ENCODE data around the gene STX10.
"Not testable (repeated sequence)": the region's sequence is repeated elsewhere in the genome, so short reads cannot be mapped to it uniquely, and the experiment has no call there.

The STX10 gene

DNA sequence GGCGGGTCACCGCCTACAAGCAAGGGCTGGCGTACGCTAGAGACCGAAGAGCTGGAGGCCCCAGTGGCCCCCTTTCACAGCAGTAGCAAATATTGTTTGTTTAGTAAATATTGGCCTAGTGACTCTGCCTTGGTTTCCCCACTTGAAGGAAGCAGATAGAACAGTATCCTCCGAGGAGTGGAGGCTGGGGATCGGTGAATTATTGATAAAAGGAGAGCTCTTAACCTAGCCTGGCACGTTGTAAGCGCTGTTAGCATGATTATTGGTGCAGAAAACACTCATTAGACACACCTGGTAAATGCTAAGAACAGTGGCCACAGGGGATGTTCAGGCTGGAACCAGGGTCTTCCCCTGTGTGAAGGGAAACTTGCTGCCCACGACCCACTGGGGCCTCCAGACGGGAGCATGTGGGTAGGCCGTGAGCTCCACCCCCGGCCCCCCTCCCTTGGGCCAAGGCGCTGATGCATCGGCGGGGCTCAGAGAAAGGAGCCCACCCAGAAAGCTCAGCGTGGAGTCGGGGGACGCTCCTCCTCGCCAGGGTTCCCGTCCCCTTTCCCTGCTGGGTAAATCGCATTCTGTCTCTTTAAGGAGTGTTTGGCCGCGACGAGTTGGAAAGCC, 2.3 kb upstream of the STX10 start:
- DNase-seq (ENCODE audit: low read depth, low spot score) = no peak
- H3K4me3 ChIP-seq (ENCODE audit: low read depth, low read length) = peak overlapping the region; percentile 96
- TF ChIP-seq, protein P1, sequence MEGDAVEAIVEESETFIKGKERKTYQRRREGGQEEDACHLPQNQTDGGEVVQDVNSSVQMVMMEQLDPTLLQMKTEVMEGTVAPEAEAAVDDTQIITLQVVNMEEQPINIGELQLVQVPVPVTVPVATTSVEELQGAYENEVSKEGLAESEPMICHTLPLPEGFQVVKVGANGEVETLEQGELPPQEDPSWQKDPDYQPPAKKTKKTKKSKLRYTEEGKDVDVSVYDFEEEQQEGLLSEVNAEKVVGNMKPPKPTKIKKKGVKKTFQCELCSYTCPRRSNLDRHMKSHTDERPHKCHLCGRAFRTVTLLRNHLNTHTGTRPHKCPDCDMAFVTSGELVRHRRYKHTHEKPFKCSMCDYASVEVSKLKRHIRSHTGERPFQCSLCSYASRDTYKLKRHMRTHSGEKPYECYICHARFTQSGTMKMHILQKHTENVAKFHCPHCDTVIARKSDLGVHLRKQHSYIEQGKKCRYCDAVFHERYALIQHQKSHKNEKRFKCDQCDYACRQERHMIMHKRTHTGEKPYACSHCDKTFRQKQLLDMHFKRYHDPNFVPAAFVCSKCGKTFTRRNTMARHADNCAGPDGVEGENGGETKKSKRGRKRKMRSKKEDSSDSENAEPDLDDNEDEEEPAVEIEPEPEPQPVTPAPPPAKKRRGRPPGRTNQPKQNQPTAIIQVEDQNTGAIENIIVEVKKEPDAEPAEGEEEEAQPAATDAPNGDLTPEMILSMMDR (IDR thresholded peaks at IDR 0.05; ENCODE audit: insufficient read depth, low read length, missing control alignments) = no peak
- ChIA-PET POLR2A (interaction anchor here (0.6 to 2.2 kb wide), 17 partner anchors 10 to 364 kb away, joined by 3 to 32 read pairs (median 3); partner anchors contain the start of genes FARSA and NACC1), CTCF (interaction anchor here (0.6 to 1.8 kb wide), 9 partner anchors 11 to 187 kb away, joined by 3 to 9 read pairs (median 5); no protein-coding TSS in a partner anchor)

DNA sequence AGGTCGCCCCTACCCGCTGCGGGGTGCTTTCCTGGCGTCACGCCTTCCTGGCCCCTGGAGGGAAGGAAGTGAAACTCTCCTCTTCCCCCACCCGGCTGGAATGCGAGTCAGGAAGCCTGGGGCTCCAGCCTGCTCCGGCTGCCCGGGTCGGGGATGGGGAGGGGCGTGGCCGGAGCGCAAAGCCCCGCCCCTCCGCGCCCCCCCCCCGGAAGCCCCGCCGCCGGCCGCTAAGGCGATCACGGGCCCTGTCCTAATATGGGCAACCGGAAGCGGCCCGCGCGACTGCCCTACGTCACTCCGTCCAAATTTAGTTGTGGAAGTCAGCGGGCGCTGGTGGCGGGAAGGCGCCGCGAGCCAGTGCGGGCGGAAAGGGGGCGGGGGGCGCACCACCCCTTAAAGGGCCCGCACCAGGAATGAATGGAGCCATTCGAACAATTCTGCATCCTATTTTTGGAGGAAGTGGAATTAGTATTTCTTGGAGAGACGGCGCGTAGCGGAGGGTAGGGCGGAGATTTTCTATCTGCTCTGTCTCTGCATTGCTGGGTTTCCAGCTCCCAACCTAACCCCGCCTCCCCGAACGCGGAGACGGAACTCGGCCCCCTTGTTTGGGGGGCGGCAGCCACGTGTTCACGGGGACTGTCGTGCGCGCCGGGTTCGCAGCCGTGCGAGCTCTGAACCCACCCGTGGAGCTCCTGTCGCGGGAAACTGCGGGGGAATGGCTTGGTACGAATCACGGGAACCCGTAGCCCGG, 1.6 kb upstream of the STX10 start:
- DNase-seq (ENCODE audit: low read depth, low spot score) = no peak
- TF ChIP-seq, protein P1 (IDR thresholded peaks at IDR 0.05; ENCODE audit: insufficient read depth, low read length, missing control alignments) = peak; percentile 56
- H3K4me3 ChIP-seq (ENCODE audit: low read depth, low read length) = peak overlapping the region; percentile 96
- CTCF ChIA-PET = interaction anchor here (0.6 to 1.8 kb wide), 9 partner anchors 12 to 186 kb away, joined by 3 to 9 read pairs (median 5); no protein-coding TSS in a partner anchor
- POLR2A ChIA-PET = interaction anchor here (0.7 to 2.2 kb wide), 12 partner anchors 9 to 218 kb away, joined by 3 to 32 read pairs (median 6); partner anchors contain the start of genes FARSA and NACC1

DNA sequence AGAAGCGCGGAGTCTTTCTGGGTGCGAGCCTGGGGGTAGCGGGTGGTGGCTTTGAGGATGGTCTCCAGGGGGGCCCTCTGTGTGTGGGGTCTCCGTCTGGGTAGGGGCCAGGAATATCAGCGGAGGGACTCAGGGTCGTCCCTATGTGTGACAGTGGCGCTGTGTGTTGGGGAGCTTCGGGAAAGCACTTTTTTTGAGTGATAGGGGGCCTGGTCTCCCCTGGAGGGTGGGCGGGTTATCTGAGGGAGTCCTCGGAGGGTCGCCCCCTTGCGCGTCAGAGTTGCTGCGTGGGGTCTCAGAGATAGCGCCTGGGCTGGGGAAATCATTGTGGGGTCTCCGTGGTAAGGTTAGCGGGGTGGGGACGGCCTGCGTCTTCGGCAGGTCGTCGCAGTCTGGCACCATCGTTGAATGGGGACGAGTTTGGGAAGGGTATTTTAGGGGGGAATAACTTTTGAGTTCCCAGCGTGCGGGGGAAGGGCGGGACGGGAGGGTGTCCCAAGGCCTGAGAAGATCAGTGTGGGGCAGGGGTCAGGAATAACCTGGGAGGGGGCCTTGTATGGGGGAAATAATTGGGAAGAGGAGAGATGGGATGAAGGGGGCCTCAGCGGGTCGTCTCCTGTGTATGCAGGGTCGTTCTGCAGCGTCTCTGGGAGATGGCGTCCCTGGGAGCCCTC, 893 bp upstream of the STX10 start:
- ChIA-PET POLR2A (interaction anchor here (1.7 to 1.8 kb wide), 2 partner anchors 12 to 19 kb away, joined by 5 to 8 read pairs; no protein-coding TSS in a partner anchor), CTCF (interaction anchor here (0.7 to 2.2 kb wide), 7 partner anchors 10 to 186 kb away, joined by 3 to 17 read pairs (median 5); partner anchors contain the start of gene NACC1)
- no peak for DNase-seq (ENCODE audit: low read depth, low spot score)
- H3K4me3 ChIP-seq (ENCODE audit: low read depth, low read length) = peak overlapping the region; percentile 96
- TF ChIP-seq, protein P1 (IDR thresholded peaks at IDR 0.05; ENCODE audit: insufficient read depth, low read length, missing control alignments) = no peak

DNA sequence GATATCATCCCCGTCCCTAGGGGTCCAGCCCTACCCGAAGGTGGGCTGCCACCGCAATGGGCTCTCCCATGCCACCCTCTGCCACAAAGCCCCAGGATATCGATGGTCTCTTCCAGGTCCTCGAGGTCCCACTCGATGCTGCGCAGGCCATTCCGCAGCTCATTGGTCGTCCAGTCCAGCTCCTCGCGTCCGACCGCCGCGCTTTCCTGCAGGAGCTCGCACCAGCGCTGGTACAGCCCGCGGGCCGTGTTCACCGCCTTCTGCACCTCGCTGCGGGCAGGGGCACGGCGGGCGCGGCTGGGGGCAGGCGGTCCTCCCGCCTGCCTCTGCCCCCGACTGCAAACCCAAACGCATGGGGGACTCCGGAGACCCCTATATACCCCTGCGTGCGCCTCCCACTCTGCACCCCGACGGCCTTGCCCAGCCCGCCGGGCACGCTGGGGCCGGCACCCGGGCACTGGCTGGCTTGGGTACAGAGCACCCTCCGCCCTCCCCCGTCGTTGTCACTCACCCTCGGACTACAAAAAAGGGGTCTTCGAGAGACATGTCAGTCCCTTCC, 468 bp downstream of the STX10 start:
- peak overlapping the region; percentile 96 for H3K4me3 ChIP-seq (ENCODE audit: low read depth, low read length)
- CTCF ChIA-PET = interaction anchor here (0.7 to 2.2 kb wide), 8 partner anchors 14 to 184 kb away, joined by 3 to 17 read pairs (median 4); partner anchors contain the start of gene NACC1
- TF ChIP-seq, protein P1 (IDR thresholded peaks at IDR 0.05; ENCODE audit: insufficient read depth, low read length, missing control alignments) = no peak

DNA sequence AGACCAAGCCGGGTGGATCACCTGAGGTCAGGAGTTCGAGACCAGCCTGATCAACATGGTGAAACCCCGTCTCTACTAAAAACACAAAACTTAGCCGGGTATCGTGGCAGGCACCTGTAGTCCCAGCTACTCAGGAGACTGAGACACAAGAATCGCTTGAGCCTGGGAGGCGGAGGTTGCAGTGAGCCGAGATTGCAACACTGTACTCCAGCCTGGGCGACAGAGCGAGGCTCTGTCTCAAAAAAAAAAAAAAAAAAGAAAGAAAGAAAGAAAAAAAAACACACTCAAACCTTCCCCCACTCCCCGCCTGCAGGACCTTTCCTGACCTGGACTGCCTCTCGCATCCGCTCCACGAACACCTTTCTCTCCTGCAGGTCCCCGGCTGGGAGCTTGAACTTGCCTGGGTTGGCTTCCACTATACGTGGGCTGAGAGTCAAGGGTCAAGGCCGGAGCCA, 975 bp downstream of the STX10 start:
- ChIA-PET POLR2A (interaction anchor here (0.9 to 1.8 kb wide), 4 partner anchors 17 to 128 kb away, joined by 3 to 9 read pairs (median 8); no protein-coding TSS in a partner anchor), CTCF (interaction anchor here (1.4 to 2.2 kb wide), 3 partner anchors 34 to 184 kb away, joined by 4 to 17 read pairs (median 8); no protein-coding TSS in a partner anchor)
- peak overlapping the region; percentile 96 for H3K4me3 ChIP-seq (ENCODE audit: low read depth, low read length)
- DNase-seq (ENCODE audit: low read depth, low spot score) = not testable (repeated sequence)

More for the DNA sequence above, 468 bp downstream of the STX10 start:
- no peak for DNase-seq (ENCODE audit: low read depth, low spot score)
- POLR2A ChIA-PET = interaction anchor here (0.9 to 1.8 kb wide), 6 partner anchors 14 to 128 kb away, joined by 3 to 9 read pairs (median 6); no protein-coding TSS in a partner anchor

Measured in AG04449 (cell line).